Activated naive CD4-positive, alpha-beta T cell treated with anti-CD3 and anti-CD28 coated beads, Interleukin-2, amount 50 U/mL, for 16 hours (primary cell): Measurements from ENCODE around the gene RBMS2.
A peak's percentile ranks its signal among the peaks of the same experiment; 100 is the strongest.

Experiments used
- DNase-seq: peaks from one replicate; pipeline ENCODE4 v3.0.0-alpha.2; 2020

Gene RBMS2

DNA sequence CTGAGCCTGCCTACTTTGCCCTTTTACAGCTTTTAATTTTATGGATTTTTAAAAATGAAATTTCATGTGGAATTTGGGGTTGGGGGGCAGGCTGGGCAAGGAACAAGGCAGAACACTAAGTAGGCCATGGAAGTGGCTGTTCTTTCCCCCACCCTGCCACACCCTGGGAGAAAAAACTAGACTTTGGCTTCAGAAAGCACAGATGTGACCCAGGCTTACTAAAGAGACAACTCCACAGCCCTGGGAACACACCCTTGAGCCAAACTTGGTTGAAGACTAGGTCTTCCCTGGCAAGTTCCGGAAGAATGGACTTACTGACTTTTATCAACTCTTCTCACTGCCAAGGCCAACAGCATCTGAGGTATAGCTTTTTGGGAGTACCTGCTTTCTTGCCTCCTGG is 68.2 kb downstream of the RBMS2 start:
- no peak for DNase-seq

DNA sequence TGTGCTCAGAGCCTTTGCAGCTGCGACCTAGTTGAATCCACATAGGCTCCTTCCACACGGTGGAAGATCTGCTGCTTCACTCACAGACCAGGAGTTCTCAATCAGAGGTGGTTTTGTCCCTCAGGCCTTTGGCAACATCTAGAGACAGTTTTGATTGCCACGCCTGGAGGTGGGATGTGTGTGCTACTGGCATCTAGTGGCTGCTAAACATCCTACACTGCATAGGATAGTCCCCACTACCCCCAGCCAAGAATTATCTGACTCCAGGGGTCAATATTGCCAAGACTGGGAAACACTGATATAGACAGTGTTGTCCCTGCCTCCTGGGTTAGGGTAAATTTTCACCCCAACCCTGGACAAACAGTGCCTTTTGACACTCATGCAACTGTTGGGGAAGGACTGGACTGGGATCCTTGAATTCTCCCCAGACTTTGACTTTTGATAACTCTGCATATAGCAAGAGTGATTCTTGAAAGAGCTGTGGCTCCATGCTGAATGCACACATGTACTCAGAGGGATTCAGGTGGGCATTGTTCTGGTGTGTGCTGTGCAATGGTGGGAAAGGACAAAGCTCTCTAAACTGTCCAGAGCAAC is 68.7 kb downstream of the RBMS2 start:
- DNase-seq = no peak

DNA sequence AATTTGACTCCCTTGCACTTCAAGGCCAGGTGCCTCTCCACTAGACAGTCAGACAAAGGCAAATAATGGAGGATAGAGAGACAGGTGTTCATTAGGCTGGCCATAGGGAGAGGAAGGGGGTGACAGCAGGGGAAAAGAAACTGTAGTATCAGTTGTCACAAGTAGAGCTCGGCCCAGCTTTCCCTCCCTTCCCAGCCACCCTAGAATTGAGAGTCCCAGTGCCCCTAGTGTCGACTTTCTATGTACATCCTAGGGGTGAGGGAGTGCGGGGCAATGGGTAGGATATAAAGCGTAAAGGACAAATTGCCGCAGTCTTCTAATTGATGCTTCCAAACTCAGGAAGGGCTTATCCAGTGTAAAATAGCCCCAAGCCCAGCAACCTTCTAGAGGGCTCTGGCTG is 69.5 kb downstream of the RBMS2 start:
- DNase-seq = no peak

DNA sequence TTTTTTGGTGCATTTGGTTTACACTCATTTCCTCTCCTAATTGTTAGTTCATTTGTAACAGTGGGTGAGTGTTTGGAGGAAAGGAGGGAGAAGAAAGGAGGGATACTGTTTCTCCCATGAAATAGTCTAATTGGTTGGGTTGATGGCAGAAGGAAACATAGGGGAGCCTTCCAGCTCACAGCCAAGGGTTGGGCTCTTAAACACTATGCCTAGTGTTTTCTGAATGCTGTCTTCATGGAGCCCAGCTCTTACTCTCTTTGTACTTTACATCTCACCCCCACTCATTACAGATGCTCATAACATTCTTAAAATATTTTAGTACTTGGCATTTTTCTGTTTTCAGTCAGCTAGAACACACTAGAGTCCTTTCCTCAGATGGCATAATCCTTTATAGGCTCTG is 70.3 kb downstream of the RBMS2 start:
- DNase-seq = no peak

DNA sequence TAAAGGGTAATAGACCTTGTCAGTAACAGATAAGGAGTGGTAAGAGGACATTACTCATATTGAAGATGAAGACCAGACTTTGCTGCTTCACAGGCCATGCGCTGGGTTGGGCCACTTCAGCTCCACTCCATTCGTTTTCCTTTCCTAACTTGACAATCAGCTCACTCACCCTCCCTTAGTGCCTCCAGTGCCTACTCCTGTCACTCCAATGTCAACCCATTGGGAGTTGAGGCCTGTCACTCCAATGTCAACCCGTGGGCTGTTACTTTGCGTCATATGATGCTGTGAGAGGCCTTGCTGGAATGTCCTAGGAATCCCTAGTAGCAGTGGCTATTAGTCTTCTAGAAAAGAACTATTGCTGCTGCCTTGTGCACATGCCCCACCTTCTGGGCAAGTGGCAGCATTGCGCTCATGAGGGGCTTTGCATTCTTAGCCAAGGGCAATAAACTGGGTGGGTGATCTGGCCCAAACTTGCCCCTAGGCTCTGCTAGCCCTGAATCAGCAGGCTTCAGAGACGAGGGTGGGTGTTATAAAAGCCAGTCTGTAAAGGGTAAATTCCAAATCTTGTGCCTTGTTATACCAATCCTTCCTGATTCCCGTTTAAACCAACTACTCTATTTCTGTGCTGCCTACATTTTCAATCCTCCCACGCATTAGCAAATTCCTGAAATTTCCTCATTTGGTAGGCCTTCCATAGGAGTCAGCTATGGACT is 72.4 kb downstream of the RBMS2 start:
- DNase-seq = peak; percentile 67

DNA sequence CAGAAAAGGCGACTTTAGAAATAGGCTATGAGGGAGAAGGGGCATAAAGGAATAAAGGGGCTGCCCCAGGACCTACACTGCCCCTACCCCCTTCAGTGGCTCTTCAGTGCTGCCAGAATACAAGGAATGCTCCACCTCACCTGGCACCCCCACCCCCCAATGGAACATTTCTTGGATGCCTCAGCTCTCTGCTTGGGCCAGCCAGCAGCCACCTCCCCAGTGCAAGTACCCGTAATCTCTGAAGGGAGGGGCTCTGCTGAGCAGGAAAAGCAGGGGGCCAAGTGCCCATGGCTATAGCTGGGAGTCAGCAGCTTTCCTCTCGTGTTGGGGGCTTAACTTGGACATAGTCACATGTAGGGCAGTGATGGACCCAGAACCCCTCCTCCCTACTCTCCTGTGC is 75.2 kb downstream of the RBMS2 start:
- no peak for DNase-seq

DNA sequence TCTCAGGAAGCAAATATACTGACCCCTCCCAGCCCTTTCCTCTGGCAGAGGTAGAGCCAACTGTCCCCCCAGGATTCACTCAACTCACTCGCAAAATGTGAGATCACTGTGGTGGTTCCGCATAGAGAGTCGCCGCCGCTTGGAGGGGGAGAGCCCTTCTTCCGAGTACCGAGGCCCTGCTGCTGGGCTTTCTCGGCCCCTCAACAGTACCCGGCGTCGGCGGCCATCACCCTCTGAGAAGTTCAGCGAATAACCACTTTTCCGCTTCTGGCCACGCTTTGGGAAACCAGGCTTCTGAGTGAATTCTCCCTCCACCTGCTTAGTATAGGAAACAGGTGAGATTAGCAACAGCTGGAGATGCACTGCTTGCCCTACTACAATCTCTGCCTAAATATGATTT is 77.4 kb downstream of the RBMS2 start:
- no peak for DNase-seq

DNA sequence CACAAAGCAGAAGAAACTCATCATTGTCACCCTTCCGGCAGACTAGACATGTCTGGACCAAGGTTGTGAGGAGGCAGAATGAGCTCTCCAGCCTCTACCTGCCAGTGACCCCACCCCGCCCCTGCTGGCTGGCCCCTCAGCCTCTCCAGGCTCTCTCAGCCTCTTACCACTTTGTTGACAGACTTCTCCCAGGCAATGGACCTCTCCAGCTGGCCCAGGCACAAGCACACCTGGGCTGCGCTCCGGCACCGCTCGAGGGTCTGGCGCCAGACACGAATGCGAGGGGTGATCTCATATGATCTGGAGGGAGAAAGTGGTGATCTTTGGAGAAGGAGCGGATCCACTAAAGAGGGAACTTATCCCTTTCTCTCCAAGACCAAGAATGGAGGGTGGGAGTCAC is 78.2 kb downstream of the RBMS2 start:
- DNase-seq = no peak

DNA sequence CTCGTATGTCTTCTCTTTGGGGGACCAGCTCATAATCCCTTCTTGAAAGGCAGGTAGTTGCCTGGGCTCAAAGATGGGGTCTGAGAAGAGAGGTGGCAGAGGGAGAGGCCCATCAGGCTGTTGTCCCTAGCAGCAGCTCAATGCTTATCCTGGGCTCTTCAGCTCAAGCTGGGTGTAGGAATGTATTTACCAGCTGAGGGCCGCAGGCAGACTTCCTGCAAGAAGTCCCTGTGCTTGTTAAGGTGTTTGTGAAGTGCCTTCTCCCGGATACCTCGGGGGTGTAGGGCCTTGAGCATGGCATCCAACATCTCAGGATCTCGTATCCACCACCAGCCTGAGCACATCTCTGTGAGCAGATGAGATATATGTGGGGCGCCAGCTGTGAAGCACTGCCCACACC is 79.1 kb downstream of the RBMS2 start:
- DNase-seq = no peak

DNA sequence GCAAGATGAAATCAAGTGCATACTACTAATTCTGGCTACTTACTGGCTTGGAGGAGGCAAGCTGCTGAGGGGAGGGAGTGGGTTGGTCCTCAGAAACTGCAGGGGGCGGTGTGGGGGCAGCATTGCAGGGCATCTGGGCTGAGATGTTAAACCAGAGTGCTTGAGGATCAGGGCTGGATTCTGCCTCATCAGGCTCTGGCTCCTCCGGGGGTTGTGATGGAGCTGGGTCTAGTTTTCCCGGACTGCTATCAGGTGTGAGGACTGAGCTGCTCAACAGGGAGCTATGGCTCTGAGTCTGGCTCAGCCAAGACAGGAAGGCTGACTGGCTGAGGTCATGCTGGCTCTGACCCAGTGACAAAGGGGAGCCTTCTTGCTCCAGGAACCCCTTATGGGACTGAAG is 79.9 kb downstream of the RBMS2 start:
- peak; percentile 29 for DNase-seq

DNA sequence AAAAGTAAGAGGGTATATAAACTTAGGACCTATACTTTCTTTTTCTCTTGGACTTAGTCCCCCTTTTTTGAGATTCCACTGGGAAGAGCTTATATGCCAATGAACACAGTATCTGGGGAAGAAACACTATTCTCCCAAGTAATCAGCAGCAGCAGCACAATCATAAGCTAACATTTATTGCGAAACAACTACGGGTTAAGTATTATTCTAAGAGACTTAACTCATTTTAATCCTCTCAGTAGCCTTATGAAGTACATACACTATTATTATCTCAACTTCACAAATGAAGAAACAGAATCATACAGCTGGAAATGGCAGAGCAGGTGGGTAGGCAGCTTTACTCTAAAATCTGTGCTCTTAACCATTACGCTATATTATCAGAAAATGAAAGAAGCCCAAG is 80.6 kb downstream of the RBMS2 start:
- DNase-seq = no peak

DNA sequence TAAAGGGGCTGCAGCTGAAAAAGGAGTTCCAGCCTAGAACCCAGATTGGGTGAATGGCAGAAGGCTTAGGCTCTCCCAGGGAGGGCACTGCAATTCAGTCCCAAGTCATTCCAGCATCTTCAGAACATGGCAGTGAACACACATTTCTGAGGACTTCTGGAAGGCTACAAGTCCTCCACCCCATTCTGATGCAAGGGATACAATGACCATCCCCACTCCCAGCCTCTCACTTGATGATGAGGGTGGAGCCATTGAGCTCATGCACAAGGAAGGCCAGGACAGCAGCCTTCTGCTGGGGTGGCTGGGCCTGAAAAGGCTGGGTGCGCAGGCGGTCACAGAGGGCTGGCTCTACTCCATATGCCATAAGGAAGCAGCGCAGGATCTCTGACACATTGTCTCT is 82.7 kb downstream of the RBMS2 start:
- no peak for DNase-seq

DNA sequence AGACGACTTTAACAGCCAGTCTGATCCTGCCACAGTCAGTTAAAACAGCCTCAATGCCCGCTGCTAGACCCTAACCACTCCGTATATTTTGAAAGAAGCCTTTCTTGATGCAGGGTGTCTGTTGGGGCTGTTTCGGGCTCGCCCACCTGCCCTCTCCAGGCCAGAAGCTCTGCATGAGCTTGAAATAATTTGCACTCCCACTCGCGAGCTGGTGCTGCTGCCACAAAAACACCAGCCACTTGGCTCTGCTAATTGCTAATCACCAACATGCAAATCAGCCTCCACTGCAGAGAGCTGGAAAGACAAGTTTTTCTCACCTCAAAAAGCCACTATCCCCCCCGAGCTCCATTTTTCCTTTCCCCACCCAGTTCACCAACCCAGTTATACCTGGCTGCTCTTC is 93.0 kb downstream of the RBMS2 start:
- no peak for DNase-seq

DNA sequence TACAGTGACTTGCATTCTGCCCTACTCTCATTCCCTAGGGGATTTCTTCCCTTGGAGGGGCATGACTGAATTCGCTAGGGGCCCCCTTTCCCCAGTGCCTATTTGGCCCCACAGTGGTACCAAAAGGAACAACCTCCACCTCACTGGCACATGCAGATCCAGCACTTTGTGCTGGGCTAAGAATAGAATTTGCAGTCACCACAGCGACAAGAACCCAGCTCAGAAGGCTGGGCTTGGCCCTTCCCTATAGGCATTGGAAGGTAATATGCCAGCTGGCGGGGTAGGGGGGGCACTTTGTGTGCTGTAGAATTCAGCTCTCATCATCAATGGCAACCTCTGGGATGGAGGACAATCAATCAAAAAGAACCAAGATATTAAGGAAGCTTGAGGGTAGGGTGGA is 94.6 kb downstream of the RBMS2 start:
- no peak for DNase-seq

DNA sequence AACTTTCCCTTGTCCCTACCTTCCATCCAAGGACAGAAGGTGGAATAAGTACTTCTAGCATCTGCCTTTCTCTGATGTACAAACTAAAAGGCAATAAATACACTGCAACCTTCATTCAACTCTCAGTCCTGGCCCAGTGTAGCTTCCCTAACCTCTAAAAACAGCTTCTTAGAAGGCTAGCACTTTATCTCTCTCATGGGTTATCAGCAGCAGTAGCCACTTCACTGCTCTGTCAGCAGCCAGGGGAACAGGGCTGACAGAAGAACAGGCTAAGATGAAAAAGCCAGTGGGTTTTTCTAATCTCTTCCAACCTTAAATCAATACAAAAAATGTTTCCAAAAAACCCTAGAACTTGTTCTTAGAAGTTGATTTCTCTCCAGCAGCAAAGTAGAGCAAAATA is 95.3 kb downstream of the RBMS2 start:
- no peak for DNase-seq

DNA sequence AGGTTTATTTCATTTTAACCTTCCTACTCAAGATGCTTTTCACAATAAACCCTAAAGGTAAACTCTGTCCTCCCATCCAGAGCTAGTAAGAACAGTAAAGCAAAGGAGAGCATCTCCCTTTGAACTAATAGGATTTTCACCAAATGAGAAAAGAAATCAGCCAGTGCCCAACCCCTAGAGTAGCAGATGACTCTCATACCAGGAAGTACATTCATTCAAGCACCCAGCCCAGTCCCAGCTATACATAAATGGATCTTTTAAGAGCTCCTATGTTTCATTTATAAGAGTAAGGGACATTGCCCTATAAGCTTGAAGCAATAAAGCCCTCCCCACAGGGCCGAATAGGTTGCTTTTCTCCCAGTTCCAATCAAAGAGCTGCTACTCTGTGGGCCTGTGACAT is 100.9 kb downstream of the RBMS2 start:
- DNase-seq = no peak

DNA sequence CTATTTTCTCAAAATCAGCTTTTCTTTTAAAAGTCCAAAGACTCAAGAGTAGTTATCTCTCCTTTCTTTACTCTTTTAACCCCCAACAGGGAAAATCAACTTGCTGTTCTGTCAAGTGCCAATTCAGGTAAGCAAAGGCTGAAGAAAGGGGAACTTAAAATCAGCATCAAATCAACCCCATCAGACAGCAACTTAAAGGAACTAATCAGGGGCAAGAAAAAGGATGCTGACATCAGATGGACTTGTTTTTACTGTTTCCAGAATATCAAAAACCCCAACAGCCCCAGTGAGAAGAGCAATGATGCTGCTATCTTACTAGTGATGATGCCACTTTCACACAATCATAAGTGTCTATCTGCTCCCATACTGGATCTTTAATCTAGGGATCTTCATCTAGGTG is 105.1 kb downstream of the RBMS2 start:
- no peak for DNase-seq

DNA sequence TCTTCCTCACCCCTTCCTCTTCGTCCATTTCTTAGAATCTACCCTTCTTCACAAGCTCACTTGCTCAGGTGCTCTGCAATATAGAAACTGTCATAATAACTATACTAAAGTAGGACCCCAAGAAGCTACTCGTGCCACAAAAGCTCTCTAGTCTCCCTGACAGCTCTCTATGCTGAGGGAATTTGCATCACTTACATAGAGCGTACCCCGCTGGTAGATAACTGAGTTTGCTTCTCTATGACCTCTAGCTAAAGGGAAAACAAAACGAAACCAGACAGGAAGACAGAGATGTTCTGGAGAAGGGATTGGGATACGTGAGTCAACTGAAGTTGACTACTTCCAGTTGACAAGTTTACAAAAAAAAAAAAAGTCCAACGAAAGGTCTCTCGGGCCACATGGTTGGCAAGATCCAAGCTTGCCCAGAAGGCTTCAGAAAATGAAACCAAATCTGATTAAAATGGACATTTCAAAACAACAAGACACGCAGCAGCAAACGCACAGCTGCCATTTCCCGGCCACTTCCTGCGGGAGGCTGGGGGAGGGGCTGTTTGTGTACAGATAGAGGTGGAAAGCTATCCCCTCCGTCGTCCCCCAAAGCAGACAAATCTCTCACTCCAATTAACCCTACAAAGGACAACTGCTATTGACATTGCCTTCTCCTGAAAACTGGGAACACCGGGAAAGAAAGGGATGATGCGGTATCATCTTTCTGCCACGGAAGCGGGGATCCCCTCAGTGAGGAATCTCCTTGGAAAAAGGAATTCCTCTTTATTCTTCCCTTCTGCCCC is 107.2 kb downstream of the RBMS2 start:
- peak; percentile 53 for DNase-seq

DNA sequence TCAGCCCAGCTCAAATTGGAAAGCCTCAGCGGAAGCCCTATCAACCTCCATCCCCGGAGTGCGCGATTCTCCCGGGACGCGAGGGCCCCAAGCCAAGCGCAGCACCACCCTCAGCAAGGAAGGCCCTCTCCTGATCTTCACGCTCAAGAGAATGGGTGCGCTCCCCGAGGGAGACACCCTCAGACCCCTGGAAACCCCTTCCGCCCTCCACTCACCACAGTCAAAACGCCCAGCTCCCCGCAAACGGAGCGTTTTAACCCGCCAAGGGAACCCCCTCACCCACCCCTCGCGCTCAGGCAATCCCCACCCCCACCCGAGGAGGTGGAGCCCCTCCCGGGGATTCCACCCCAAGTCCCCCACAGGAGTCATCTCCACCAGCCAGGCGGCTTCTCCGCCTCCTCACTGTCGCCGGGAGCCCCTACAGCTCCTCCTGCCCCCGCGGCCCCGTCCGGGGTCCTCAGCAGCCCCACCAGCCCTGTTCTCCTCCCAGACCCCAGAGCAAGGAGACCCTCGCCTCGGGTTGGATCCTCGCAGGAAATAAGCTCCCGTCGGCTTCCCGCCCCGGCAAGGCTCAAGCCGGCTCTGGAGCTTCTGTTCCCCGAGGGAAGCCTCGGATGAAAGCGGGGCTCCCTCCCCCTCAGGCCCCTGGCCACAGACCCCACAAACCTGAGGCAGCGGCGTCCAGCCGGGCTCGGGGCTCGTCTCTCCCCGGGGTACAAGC is 108.0 kb downstream of the RBMS2 start:
- DNase-seq = peak; percentile 52

DNA sequence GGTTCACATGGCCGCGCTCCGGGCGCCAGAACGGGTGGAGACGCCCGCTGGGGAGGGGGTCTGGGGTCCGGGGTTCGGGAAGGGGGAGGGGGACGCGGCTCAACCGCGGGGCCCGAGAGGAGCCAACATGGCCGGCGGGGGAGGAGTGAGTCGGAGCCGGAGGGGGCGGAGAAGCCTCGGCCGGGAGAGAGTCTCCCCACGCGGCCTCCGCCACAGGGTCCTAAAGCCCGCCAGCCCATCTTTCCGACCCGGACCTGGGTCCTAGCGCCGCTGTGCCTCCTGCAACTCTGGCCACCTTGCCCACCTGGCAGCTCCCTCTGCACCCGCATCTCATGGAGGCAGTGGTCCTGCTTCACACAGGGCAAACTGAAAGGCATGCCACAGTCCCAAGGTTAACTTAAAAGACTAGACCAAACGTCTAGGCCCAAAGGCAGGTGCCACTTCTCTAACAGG is 108.6 kb downstream of the RBMS2 start, which contains the start of gene BAZ2A:
Gene BAZ2A (minus strand): TSS at position 147 of the 453 bp plus-strand sequence. CDS start 12,796 bp downstream, outside the sequence.
- DNase-seq = peak; percentile 89

DNA sequence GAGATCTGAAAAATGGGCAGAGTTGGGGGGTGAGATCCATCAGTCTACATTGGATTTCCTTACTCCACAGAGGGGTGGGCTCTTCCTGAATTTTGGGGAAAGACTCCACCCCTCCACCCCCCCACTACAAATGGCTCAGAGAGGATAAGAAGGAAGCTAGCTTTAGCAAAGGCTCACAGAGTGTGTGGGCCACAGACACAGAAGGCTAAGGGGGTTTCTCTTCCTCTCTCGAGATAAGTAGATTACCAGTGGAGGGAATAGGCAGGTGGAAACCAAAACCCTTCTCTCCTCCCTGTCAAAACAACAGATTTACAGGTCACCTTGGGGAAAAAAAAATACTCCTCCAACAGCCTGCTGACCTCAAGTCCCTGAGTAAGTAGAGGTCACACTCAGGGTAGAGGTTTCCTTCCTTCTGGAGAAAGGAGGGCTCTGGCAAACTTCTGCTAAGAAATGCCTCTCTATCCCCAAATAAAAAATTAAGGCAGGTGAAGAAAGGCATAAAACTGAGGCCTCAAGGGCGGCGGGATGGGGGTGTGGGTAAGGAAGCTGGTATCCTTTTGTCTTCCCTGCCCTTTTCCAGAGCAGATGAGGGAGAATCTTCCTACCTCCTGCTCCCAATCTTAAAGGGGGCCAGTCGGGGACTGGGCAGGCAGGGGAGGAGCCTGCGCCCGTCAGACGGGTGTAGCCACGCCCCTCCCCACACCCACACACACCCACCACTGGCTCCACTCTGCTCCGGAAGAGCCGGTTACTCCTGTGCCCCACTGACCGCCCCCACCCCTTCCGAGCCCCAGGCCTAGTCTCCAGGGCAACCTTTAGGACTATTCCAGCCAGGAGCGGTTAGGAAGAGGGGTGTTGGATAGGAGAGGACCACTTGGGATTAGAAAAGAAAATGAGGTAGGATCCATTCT is 110.4 kb downstream of the RBMS2 start:
- DNase-seq = peak; percentile 58
